ENCODE measurements around the gene SLC25A38. TPM values are rescaled to one million over a fixed set of nuclear protein-coding genes. Genes with fewer than 3 reads are reported as not detected.
"Not testable (repeated sequence)": the region's sequence is repeated elsewhere in the genome, so short reads cannot be mapped to it uniquely, and the experiment has no call there.

The SLC25A38 gene
- total and polyA plus RNA-seq, 3 donors from 2014 or later: 41.8 to 52.9 (median 46.1) TPM

DNA sequence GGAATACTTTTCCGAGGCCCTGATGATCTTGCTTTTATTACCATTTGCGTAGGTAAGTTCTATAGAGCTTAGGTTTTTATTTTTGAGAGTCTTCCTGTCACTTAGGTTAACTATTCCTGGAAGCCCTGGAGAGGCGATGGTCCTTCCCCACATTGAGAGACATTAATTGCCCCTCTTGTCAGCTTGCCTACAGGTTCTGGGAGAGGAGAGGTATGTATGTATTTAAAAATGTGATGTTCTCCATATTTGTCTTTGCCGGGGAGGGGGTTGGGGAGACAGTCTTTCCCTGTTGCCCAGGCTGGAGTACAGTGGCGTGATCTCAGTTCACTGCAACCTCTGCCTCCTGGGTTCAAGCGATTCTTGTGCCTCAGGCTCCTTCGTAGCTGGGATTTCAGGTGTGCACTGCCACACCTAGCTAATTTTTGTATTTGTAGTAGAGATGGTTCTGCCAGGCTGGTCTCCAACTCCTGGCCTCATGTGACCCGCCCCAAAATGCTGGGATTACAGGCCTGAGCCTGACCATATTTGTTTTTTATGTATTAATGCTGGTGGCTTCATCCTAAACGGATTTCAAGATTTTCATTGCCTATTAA, 29.6 kb downstream of the SLC25A38 start:
- no peak for DNase-seq
- Histone ChIP-seq H3K36me3 (ENCODE audit: low read depth, missing control alignments) (no peaks in the 10 kb centered on the region), H3K27ac (no peak overlapping the region), H3K27me3 (no peaks in the 10 kb centered on the region), H3K4me1 (peaks cover 3% of the 10 kb centered on the region), H3K9me3 (no peaks in the 10 kb centered on the region), H3K4me3 (no peak overlapping the region)
- TF ChIP-seq, protein P1, sequence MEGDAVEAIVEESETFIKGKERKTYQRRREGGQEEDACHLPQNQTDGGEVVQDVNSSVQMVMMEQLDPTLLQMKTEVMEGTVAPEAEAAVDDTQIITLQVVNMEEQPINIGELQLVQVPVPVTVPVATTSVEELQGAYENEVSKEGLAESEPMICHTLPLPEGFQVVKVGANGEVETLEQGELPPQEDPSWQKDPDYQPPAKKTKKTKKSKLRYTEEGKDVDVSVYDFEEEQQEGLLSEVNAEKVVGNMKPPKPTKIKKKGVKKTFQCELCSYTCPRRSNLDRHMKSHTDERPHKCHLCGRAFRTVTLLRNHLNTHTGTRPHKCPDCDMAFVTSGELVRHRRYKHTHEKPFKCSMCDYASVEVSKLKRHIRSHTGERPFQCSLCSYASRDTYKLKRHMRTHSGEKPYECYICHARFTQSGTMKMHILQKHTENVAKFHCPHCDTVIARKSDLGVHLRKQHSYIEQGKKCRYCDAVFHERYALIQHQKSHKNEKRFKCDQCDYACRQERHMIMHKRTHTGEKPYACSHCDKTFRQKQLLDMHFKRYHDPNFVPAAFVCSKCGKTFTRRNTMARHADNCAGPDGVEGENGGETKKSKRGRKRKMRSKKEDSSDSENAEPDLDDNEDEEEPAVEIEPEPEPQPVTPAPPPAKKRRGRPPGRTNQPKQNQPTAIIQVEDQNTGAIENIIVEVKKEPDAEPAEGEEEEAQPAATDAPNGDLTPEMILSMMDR (IDR thresholded peaks at IDR 0.05): no peak
- TF ChIP-seq POLR2A (IDR thresholded peaks at IDR 0.05): no peak
- intact Hi-C loops (cut with DNase I; ENCODE audit: low total_unique reads): no loop called here
- 86 to 89% methylated on average over 9 of the region's 9 CpGs for WGBS, 2 donors

DNA sequence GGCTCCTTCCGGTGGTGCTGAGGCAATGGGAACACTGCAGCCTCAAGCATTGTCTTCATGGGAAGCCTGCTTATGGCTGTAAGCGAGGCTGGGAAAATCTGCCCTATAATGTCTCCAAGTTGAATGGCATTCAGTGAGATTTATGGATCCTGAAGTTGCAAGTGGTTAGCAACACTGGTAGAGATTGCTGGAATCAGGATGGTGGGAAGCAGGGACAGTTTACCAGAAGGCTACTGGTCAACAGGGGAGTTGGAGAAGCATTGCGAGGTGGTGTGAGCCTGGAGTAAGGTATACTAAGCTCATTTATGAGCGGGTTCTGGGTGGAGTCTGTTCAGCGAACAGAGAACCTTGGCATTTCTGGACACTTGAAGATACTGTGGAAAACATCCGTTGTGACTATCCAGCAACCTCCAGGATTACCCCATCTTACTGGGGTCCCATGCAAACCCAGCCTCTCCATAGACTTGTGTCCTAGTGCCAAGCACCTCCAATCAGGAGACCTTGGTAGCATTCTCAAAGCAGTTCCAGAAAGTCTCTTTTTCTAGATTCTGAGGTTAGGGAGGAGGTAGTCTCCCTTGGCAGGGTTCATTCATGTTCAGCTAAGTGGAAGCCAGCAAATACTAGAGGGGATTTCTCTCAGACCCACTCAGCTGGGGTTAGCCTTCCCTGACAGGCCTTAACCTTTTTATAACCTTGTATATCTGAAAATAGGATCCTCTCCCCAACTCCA, 30.7 kb downstream of the SLC25A38 start:
- TF ChIP-seq, protein P1 (IDR thresholded peaks at IDR 0.05): no peak
- TF ChIP-seq POLR2A (IDR thresholded peaks at IDR 0.05): no peak
- H3K27me3 ChIP-seq: no peaks in the 10 kb centered on the region
- intact Hi-C loops (cut with DNase I; ENCODE audit: low total_unique reads): no loop called here
- DNase-seq: no peak
- H3K4me3 ChIP-seq: no peak overlapping the region
- no peaks in the 10 kb centered on the region for H3K9me3 ChIP-seq
- 64 to 75% methylated on average over 6 of the region's 6 CpGs for WGBS, 2 donors
- no peaks in the 10 kb centered on the region for H3K4me1 ChIP-seq
- H3K27ac ChIP-seq: no peak overlapping the region
- H3K36me3 ChIP-seq (ENCODE audit: low read depth, missing control alignments): no peaks in the 10 kb centered on the region

DNA sequence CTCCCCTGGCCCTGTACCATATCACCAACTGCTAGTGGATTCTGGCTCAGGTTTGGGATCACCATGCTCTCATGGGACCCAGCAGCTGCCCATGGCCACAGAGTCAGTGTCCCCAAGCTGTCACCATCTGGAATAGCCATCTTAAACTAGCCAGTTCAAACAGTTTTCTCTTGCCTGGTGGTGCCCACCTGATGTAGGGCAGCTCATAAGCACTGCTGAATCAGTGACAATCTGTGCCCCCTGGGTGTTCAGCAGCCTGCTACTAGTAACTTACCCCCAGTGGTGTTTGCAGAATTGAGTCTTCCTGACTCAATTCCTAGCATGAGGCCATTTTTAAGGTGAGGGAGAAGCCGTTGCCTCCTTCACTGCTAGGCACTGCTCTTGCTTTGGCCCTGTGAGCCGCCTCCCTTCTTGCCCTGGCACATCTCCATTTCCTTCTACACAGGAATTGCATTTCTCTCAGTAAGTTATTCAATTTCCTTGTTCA, 31.3 kb downstream of the SLC25A38 start:
- Histone ChIP-seq H3K36me3 (ENCODE audit: low read depth, missing control alignments) (no peaks in the 10 kb centered on the region), H3K4me1 (no peaks in the 10 kb centered on the region), H3K27ac (no peak overlapping the region), H3K4me3 (no peak overlapping the region), H3K27me3 (no peaks in the 10 kb centered on the region), H3K9me3 (no peaks in the 10 kb centered on the region)
- DNase-seq: no peak
- intact Hi-C loops (cut with DNase I; ENCODE audit: low total_unique reads): no loop called here
- WGBS, 2 donors: 64 to 74% methylated on average over 2 of the region's 2 CpGs
- TF ChIP-seq POLR2A (IDR thresholded peaks at IDR 0.05): no peak
- TF ChIP-seq, protein P1 (IDR thresholded peaks at IDR 0.05): no peak

DNA sequence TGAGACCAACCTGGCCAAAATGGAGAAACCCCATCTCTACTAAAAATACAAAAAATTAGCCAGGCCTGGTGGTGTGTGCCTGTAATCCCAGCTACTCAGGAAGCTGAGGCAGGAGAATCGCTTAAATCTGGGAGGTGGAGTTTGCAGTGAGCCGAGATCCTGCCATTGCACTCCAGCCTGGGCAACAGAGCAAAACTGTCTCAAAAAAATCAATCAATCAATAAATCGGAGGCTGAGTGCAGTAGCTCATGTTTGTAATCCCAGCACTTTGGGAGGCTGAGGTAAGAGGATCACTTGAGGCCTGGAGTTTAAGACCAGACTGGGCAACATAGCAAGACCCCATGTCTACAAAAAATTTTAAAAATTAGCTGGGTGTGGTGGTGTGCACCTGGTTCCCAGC, 32.1 kb downstream of the SLC25A38 start:
- intact Hi-C loops (cut with DNase I; ENCODE audit: low total_unique reads); DNase-seq; H3K9me3 ChIP-seq: not testable (repeated sequence)

DNA sequence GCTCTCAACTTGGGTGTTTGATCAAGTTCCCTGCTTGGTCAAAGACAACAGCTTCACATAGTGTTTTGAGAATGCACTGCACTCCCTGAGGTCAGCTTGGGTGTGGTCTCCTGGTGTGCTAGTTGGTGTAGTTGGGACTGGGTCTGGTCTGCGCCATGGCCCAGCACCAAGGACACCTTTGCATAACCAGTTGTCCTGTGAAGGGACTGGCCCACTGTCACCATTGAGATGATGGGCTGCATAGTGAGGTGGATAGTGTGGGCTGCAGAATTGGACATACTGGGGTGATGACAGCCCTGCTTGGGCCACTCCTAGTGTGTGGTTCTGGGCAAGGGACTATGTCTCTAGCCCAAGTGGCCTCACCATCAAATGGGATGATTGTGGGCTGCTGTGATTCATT, 32.8 kb downstream of the SLC25A38 start:
- Histone ChIP-seq H3K27me3 (no peaks in the 10 kb centered on the region), H3K27ac (no peak overlapping the region), H3K36me3 (ENCODE audit: low read depth, missing control alignments) (no peaks in the 10 kb centered on the region), H3K4me3 (no peak overlapping the region), H3K9me3 (no peaks in the 10 kb centered on the region), H3K4me1 (no peaks in the 10 kb centered on the region)
- TF ChIP-seq, protein P1 (IDR thresholded peaks at IDR 0.05): no peak
- no peak for TF ChIP-seq POLR2A (IDR thresholded peaks at IDR 0.05)
- DNase-seq: no peak
- intact Hi-C loops (cut with DNase I; ENCODE audit: low total_unique reads): no loop called here
- 86 to 100% methylated on average over 1 of the region's 1 CpG for WGBS, 2 donors

More for the DNA sequence above, 32.1 kb downstream of the SLC25A38 start:
- H3K27ac ChIP-seq; H3K4me3 ChIP-seq; H3K4me1 ChIP-seq; H3K36me3 ChIP-seq (ENCODE audit: low read depth, missing control alignments); H3K27me3 ChIP-seq: not testable (repeated sequence)
- 91 to 100% methylated on average over 3 of the region's 3 CpGs for WGBS, 2 donors

DNA sequence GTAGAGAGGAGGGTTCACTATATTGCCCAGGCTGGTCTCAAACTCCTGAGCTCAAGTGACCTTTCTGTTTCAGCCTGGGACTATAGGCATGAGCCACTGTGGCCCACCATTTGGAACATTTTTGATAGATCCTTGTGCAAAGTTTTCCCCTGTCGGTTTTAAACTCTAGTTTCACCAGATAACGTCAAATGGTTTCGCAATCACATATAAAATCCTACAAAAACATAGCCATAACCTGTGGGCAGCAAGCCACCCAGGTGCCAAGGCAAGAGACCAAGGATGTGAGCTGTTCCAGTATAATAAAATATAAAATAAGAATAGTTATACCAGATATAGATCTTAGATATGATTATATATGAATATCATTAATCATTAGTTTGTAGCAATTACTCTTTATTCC, 33.8 kb downstream of the SLC25A38 start:
- H3K27me3 ChIP-seq; intact Hi-C loops (cut with DNase I; ENCODE audit: low total_unique reads); H3K4me3 ChIP-seq; H3K4me1 ChIP-seq; H3K36me3 ChIP-seq (ENCODE audit: low read depth, missing control alignments); H3K27ac ChIP-seq; H3K9me3 ChIP-seq; DNase-seq: not testable (repeated sequence)
- 73 to 78% methylated on average over 3 of the region's 3 CpGs for WGBS, 2 donors

DNA sequence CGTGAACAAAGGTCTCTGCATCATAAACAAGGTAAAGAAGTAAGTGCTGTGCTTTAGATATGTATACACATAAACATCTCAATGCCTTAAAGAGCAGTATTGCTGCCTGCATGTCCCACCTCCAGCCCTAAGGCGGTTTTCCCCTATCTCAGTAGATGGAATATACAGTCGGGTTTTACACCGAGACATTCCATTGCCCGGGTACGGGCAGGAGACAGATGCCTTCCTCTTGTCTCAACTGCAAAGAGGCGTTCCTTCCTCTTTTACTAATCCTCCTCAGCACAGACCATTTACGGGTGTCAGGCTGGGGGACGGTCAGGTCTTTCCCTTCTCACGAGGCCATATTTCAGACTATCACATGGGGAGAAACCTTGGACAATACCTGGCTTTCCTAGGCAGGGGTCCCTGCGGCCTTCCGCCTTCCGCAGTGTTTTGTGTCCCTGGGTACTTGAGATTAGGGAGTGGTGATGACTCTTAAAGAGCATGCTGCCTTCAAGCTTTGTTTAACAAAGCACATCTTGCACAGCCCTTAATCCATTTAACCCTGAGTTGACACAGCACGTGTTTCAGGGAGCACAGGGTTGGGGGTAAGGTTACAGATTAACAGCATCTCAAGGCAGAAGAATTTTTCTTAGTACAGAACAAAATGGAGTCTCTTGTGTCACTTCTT, 35.5 kb downstream of the SLC25A38 start:
- H3K4me3 ChIP-seq; H3K4me1 ChIP-seq; H3K36me3 ChIP-seq (ENCODE audit: low read depth, missing control alignments); H3K27me3 ChIP-seq; DNase-seq; H3K9me3 ChIP-seq; H3K27ac ChIP-seq; intact Hi-C loops (cut with DNase I; ENCODE audit: low total_unique reads): not testable (repeated sequence)
- 79% methylated on average over 13 to 14 of the region's 14 CpGs for WGBS, 2 donors
